ENCODE data around the gene PIM3. TPM values are rescaled to one million over a fixed set of nuclear protein-coding genes. Genes with fewer than 3 reads are reported as not detected.

PIM3 gene
- polyA plus RNA-seq, 1 of the 3 experiments (the other 2 are of a cell fraction), result 15.3 TPM

GRCh38 chr22:49924113-49924833 is 36.3 kb upstream of the PIM3 start:
- 90% methylated on average over 21 of the region's 31 CpGs for WGBS (ENCODE audit: low lambda C conversion rate)
- peaks cover 0 to 36% of the 10 kb centered on the region in 2 experiments for H3K36me3 ChIP-seq (replicated peaks in 1 of 2; ENCODE audit: control insufficient read depth in 1 of 2, insufficient read depth in 2 of 2, low read length in 1 of 2)
- ChIA-PET CTCF (interaction anchor here (1.0 to 2.2 kb wide), 3 partner anchors 44 to 106 kb away, joined by 3 to 7 read pairs (median 5); no protein-coding TSS in a partner anchor), POLR2A (no interaction called here)
- no peak overlapping the region for H3K4me3 ChIP-seq (ENCODE audit: low read depth in 2 of 2, low read length in 1 of 2)
- H3K27ac ChIP-seq (ENCODE audit: low read depth in 2 of 2, low read length in 1 of 2), result no peak overlapping the region
- DNase-seq, result no peak
- no peaks in the 10 kb centered on the region for H3K27me3 ChIP-seq (ENCODE audit: insufficient read depth)
- no peak overlapping the region for H3K9ac ChIP-seq
- no peaks in the 10 kb centered on the region for H3K9me3 ChIP-seq
- no peak for TF ChIP-seq YY1 (IDR thresholded peaks at IDR 0.05; ENCODE audit: low read depth)
- TF ChIP-seq SMC3 (IDR thresholded peaks at IDR 0.05; ENCODE audit: low read depth, low read length), result no peak
- TF ChIP-seq TCF12 (IDR thresholded peaks at IDR 0.05), result no peak
- H3K9me2 ChIP-seq, result no peaks in the 10 kb centered on the region
- no peaks in the 10 kb centered on the region for H3F3A ChIP-seq (replicated peaks; ENCODE audit: insufficient read depth)
- H3K4me2 ChIP-seq, result no peak overlapping the region
- no peaks in the 10 kb centered on the region for H4K20me1 ChIP-seq (ENCODE audit: insufficient read depth)
- peaks cover 0 to 9% of the 10 kb centered on the region in 2 experiments; a peak in 2 of 4 replicates for H3K4me1 ChIP-seq (ENCODE audit: control insufficient read depth in 1 of 2, insufficient read depth in 2 of 2, low read depth in 1 of 2, low read length in 1 of 2)
- H3K79me2 ChIP-seq (ENCODE audit: insufficient read depth), result no peaks in the 10 kb centered on the region
- no peak overlapping the region for H2AFZ ChIP-seq (ENCODE audit: low read depth)

- Histone ChIP-seq H3K4me1 (ENCODE audit: control insufficient read depth in 1 of 2, insufficient read depth in 2 of 2, low read depth in 1 of 2, low read length in 1 of 2) (peaks cover 0 to 12% of the 10 kb centered on the region in 2 experiments; a peak in 1 of 4 replicates), H3F3A (replicated peaks; ENCODE audit: insufficient read depth) (no peaks in the 10 kb centered on the region), H3K79me2 (ENCODE audit: insufficient read depth) (no peaks in the 10 kb centered on the region), H3K9me3 (no peaks in the 10 kb centered on the region), H3K9ac (no peak overlapping the region), H3K4me3 (ENCODE audit: low read depth in 2 of 2, low read length in 1 of 2) (no peak overlapping the region), H3K27ac (ENCODE audit: low read depth in 2 of 2, low read length in 1 of 2) (no peak overlapping the region), H3K36me3 (replicated peaks in 1 of 2; ENCODE audit: control insufficient read depth in 1 of 2, insufficient read depth in 2 of 2, low read length in 1 of 2) (peaks cover 0 to 29% of the 10 kb centered on the region in 2 experiments), H3K27me3 (ENCODE audit: insufficient read depth) (no peaks in the 10 kb centered on the region), H3K4me2 (no peak overlapping the region), H3K9me2 (no peaks in the 10 kb centered on the region), H2AFZ (ENCODE audit: low read depth) (no peak overlapping the region), H4K20me1 (ENCODE audit: insufficient read depth) (no peaks in the 10 kb centered on the region)
- 94% methylated on average over 19 of the region's 24 CpGs for WGBS (ENCODE audit: low lambda C conversion rate)
- POLR2A ChIA-PET, result interaction anchor here (1.4 kb wide), 1 partner anchor 9 kb away, joined by 3 read pairs; no protein-coding TSS in a partner anchor
- DNase-seq, result no peak
- TF ChIP-seq RXRA (IDR thresholded peaks at IDR 0.05; ENCODE audit: borderline replicate concordance, low read depth) (no peak), FOSL2 (IDR thresholded peaks at IDR 0.05; ENCODE audit: borderline replicate concordance, low read depth) (no peak), ZBTB33 (IDR thresholded peaks at IDR 0.05; ENCODE audit: borderline replicate concordance, low read depth) (no peak), MEF2A (IDR thresholded peaks at IDR 0.05; ENCODE audit: borderline replicate concordance, low read depth) (no peak), NFIC (IDR thresholded peaks at IDR 0.05; ENCODE audit: borderline replicate concordance) (no peak)
- CTCF ChIA-PET, result interaction anchor here (2.1 kb wide), 1 partner anchor 105 kb away, joined by 7 read pairs; no protein-coding TSS in a partner anchor
Measured at GRCh38 chr22:49925525-49926128, 34.9 kb upstream of the PIM3 start.
